Activated CD4-positive, alpha-beta T cell treated with anti-CD3 and anti-CD28 coated beads, Interleukin-2, amount 50 U/mL, for 48 hours (primary cell): ENCODE data around the gene SMURF2.
"Not testable (repeated sequence)": the region's sequence is repeated elsewhere in the genome, so short reads cannot be mapped to it uniquely, and the experiment has no call there.

Experiments used
- DNase-seq, 2 experiments: peaks; one replicate each; pipeline ENCODE4 v3.0.0-alpha.2; 2020

SMURF2 gene

GRCh38 chr17:64583038-64583437, 79.1 kb downstream of the SMURF2 start:
- no peak for DNase-seq

- DNase-seq, result peak; percentile 7 to 30
Observed at GRCh38 chr17:64580384-64581315, 81.5 kb downstream of the SMURF2 start.

- DNase-seq, result no peak
Observed at GRCh38 chr17:64579917-64580316, 82.2 kb downstream of the SMURF2 start.

GRCh38 chr17:64577025-64577424, 85.1 kb downstream of the SMURF2 start:
- not testable (repeated sequence) for DNase-seq

- no peak for DNase-seq
Observed at GRCh38 chr17:64575431-64575830, 86.7 kb downstream of the SMURF2 start.

GRCh38 chr17:64574646-64575045, 87.5 kb downstream of the SMURF2 start:
- no peak for DNase-seq

- DNase-seq, result no peak
Observed at GRCh38 chr17:64573214-64573613, 88.9 kb downstream of the SMURF2 start.

GRCh38 chr17:64572682-64573154, 89.4 kb downstream of the SMURF2 start:
- DNase-seq, result no peak

GRCh38 chr17:64571746-64572145, 90.4 kb downstream of the SMURF2 start:
- DNase-seq, result no peak

- DNase-seq, result no peak
Observed at GRCh38 chr17:64565563-64565962, 96.5 kb downstream of the SMURF2 start.

- DNase-seq, result no peak
Observed at GRCh38 chr17:64564098-64564497, 98.0 kb downstream of the SMURF2 start.

- no peak for DNase-seq
Observed at GRCh38 chr17:64555281-64555680, 106.8 kb downstream of the SMURF2 start.

- DNase-seq, result no peak
Observed at GRCh38 chr17:64554028-64554637, 108.0 kb downstream of the SMURF2 start.

GRCh38 chr17:64551461-64551860, 110.6 kb downstream of the SMURF2 start:
- no peak for DNase-seq

- no peak for DNase-seq
Observed at GRCh38 chr17:64547319-64547718, 114.8 kb downstream of the SMURF2 start.

GRCh38 chr17:64546716-64547115, 115.4 kb downstream of the SMURF2 start:
- DNase-seq, result no peak

GRCh38 chr17:64544742-64545141, 117.4 kb downstream of the SMURF2 start:
- DNase-seq, result no peak

- DNase-seq, result no peak
Observed at GRCh38 chr17:64540118-64540776, 121.9 kb downstream of the SMURF2 start.

- no peak for DNase-seq
Observed at GRCh38 chr17:64538508-64539130, 123.5 kb downstream of the SMURF2 start.

- no peak for DNase-seq
Observed at GRCh38 chr17:64537488-64537887, 124.6 kb downstream of the SMURF2 start.

GRCh38 chr17:64536913-64537312, 125.2 kb downstream of the SMURF2 start:
- no peak for DNase-seq

GRCh38 chr17:64535357-64535756, 126.8 kb downstream of the SMURF2 start:
- DNase-seq, result no peak

- peak in 1 of 2 experiments; percentile 11 for DNase-seq
Observed at GRCh38 chr17:64534187-64534586, 127.9 kb downstream of the SMURF2 start.
